H1 (cell line): Measurements from ENCODE around the gene PHF3. TPM values are rescaled to one million over a fixed set of nuclear protein-coding genes. Genes with fewer than 3 reads are reported as not detected.

Experiments used
- CTCF ChIA-PET: fragments of 300-600 bp; sonication (Branson Sonifier 250); formaldehyde crosslinking; loops from one replicate; lab custom pipeline; 2021; ENCODE audit not compliant: partially characterized antibody; lab: Charles Lee
- POLR2A ChIA-PET: fragments of 300-600 bp; sonication (Branson Sonifier 250); formaldehyde crosslinking; loops from one replicate; lab custom pipeline; 2021; ENCODE audit warnings: inconsistent platforms; ENCODE audit not compliant: partially characterized antibody; lab: Charles Lee
- DNase-seq, 2 experiments: peaks; one replicate each; pipeline versions ENCODE4 v3.0.0 to v3.0.0-alpha.2; 2010 to 2022; ENCODE audit warnings: low spot score in 2 of 2, low read depth in 1 of 2, mixed read lengths in 1 of 2
- FAIRE-seq: peaks from 2 replicates; lab custom pipeline; 2011; peaks lifted over from hg19 to GRCh38; lab: Jason Lieb, UNC
- H2AFZ ChIP-seq: 2 replicates; pipeline ENCODE4 v1.8.1; 2012; ENCODE audit warnings: low read length, inconsistent platforms
- H2AK5ac ChIP-seq: 2 replicates; pipeline ENCODE4 v1.6.1; 2013; ENCODE audit warnings: low read depth, low read length
- H2BK120ac ChIP-seq: replicated peaks from 2 replicates; pipeline ENCODE3; 2013; ENCODE audit warnings: low read depth, low read length, inconsistent platforms
- H2BK12ac ChIP-seq: 2 replicates; pipeline ENCODE4 v1.6.1; 2013; ENCODE audit warnings: low read depth, low read length
- H2BK15ac ChIP-seq: 2 replicates; pipeline ENCODE4 v1.6.1; 2013; ENCODE audit warnings: low read length
- H2BK20ac ChIP-seq: 2 replicates; pipeline ENCODE4 v1.6.1; 2013; ENCODE audit warnings: low read length
- H2BK5ac ChIP-seq: 2 replicates; pipeline ENCODE4 v1.6.1; 2013; ENCODE audit warnings: low read depth, low read length
- H3K14ac ChIP-seq: 2 replicates; pipeline ENCODE4 v1.6.1; 2013; ENCODE audit warnings: inconsistent platforms; ENCODE audit not compliant: insufficient read length
- H3K18ac ChIP-seq: 2 replicates; pipeline ENCODE4 v1.6.1; 2013; ENCODE audit warnings: low read length; ENCODE audit errors: extremely low read depth
- H3K23ac ChIP-seq: 2 replicates; pipeline ENCODE4 v1.6.1; 2013; ENCODE audit warnings: inconsistent platforms; ENCODE audit not compliant: insufficient read length
- H3K23me2 ChIP-seq: 2 replicates; pipeline ENCODE4 v1.6.1; 2013; ENCODE audit warnings: low read depth, low read length
- H3K27ac ChIP-seq: 2 replicates; pipeline ENCODE4 v1.6.1; 2011; ENCODE audit warnings: low read depth, low read length, inconsistent platforms
- H3K27me3 ChIP-seq, 4 experiments: replicated peaks in 1 of 4; 1 replicate in 1 of 4; 2 replicates in 3 of 4; pipeline versions ENCODE4 v1.6.1 to v1.8.1; 2011 to 2013; ENCODE audit warnings: low read length in 3 of 4, mild to moderate bottlenecking in 3 of 4, inconsistent platforms in 2 of 4, mixed read lengths in 2 of 4, moderate library complexity in 1 of 4; ENCODE audit not compliant: control insufficient read depth in 3 of 4, insufficient read depth in 3 of 4; ENCODE audit errors: extremely low read depth in 1 of 4
- H3K36me3 ChIP-seq, 4 experiments: 2 replicates each; pipeline versions ENCODE4 v1.6.1 to v1.8.1; 2011 to 2013; ENCODE audit warnings: mild to moderate bottlenecking in 4 of 4, low read length in 3 of 4, moderate library complexity in 2 of 4, control low read depth in 1 of 4, inconsistent platforms in 1 of 4; ENCODE audit not compliant: insufficient read depth in 4 of 4, control insufficient read depth in 2 of 4
- H3K4ac ChIP-seq: replicated peaks from 2 replicates; pipeline ENCODE3; 2013; ENCODE audit warnings: low read length, low read depth, mixed read lengths, inconsistent platforms; ENCODE audit not compliant: insufficient read length
- H3K4me1 ChIP-seq, 4 experiments: replicated peaks in 1 of 4; 1 replicate in 1 of 4; 2 replicates in 3 of 4; pipeline versions ENCODE4 v1.6.1 to v1.8.1; 2011 to 2013; ENCODE audit warnings: low read length in 3 of 4, inconsistent platforms in 2 of 4, mixed read lengths in 1 of 4; ENCODE audit not compliant: insufficient read depth in 4 of 4, control insufficient read depth in 3 of 4
- H3K4me2 ChIP-seq, 2 experiments: 2 replicates each; pipeline versions ENCODE4 v1.6.1 to v1.8.1; 2011 to 2013; ENCODE audit warnings: low read depth in 2 of 2, low read length in 2 of 2, control low read depth in 1 of 2, inconsistent platforms in 1 of 2, mild to moderate bottlenecking in 1 of 2; ENCODE audit not compliant: insufficient read depth in 1 of 2
- H3K4me3 ChIP-seq, 4 experiments: fragments of 200-600, 300-600 bp in 1 of 4; sonication (generic), shearing (Covaris generic), sonication (Bioruptor Twin) in 1 of 4; 2 replicates each; pipeline versions ENCODE4 v1.5.1 to v1.8.1; 2011 to 2016; ENCODE audit warnings: low read length in 4 of 4, low read depth in 3 of 4, control low read depth in 2 of 4, inconsistent platforms in 2 of 4, mild to moderate bottlenecking in 2 of 4, mixed read lengths in 1 of 4, moderate library complexity in 1 of 4; ENCODE audit not compliant: insufficient read depth in 2 of 4; ENCODE audit errors: extremely low read depth in 1 of 4
- H3K56ac ChIP-seq: replicated peaks from 2 replicates; pipeline ENCODE3; 2013; ENCODE audit warnings: low read depth, mild to moderate bottlenecking, mixed read lengths, low read length, inconsistent platforms; ENCODE audit not compliant: insufficient read length
- H3K79me1 ChIP-seq: 2 replicates; pipeline ENCODE4 v1.6.1; 2013; ENCODE audit warnings: low read depth, low read length, control low read depth
- H3K79me2 ChIP-seq, 2 experiments: 2 replicates each; pipeline versions ENCODE4 v1.6.1 to v1.8.1; 2012 to 2013; ENCODE audit warnings: low read length in 2 of 2, mild to moderate bottlenecking in 2 of 2, inconsistent platforms in 1 of 2; ENCODE audit not compliant: insufficient read depth in 2 of 2, control insufficient read depth in 1 of 2
- H3K9ac ChIP-seq, 4 experiments: replicated peaks in 1 of 4; 1 replicate in 1 of 4; 2 replicates in 3 of 4; pipeline versions ENCODE4 v1.6.1 to v1.8.1; 2011 to 2013; ENCODE audit warnings: low read depth in 3 of 4, low read length in 3 of 4, control low read depth in 2 of 4, mild to moderate bottlenecking in 2 of 4, moderate library complexity in 2 of 4, inconsistent platforms in 1 of 4; ENCODE audit errors: extremely low read depth in 1 of 4
- H3K9me3 ChIP-seq, 2 experiments: 2 replicates each; pipeline versions ENCODE4 v1.6.1 to v1.8.1; 2012 to 2013; ENCODE audit warnings: mild to moderate bottlenecking in 2 of 2, moderate library complexity in 2 of 2, control low read depth in 1 of 2, inconsistent platforms in 1 of 2, low read depth in 1 of 2, low read length in 1 of 2, mixed read lengths in 1 of 2; ENCODE audit not compliant: insufficient read depth in 2 of 2
- H4K20me1 ChIP-seq, 2 experiments: replicated peaks in 1 of 2; 2 replicates each; pipeline versions ENCODE3 to v1.8.1; 2011 to 2013; ENCODE audit warnings: inconsistent platforms in 2 of 2, low read length in 2 of 2, mild to moderate bottlenecking in 1 of 2; ENCODE audit not compliant: insufficient read depth in 2 of 2, control insufficient read depth in 1 of 2
- H4K5ac ChIP-seq: 2 replicates; pipeline ENCODE4 v1.6.1; 2013; ENCODE audit warnings: low read length, low read depth, mixed read lengths, inconsistent platforms; ENCODE audit not compliant: insufficient read length
- H4K8ac ChIP-seq: 2 replicates; pipeline ENCODE4 v1.8.0; 2013; ENCODE audit warnings: mild to moderate bottlenecking, moderate library complexity, low read length, inconsistent platforms; ENCODE audit not compliant: insufficient read depth; ENCODE audit errors: extremely low read depth
- H4K91ac ChIP-seq: replicated peaks from 2 replicates; pipeline ENCODE3; 2013; ENCODE audit warnings: low read length, mixed read lengths, inconsistent platforms; ENCODE audit not compliant: insufficient read length
- FOSL1 ChIP-seq: IDR thresholded peaks from 2 replicates; pipeline ENCODE4 v1.6.1; 2011; ENCODE audit warnings: mild to moderate bottlenecking, low read depth, low read length, moderate library complexity; ENCODE audit not compliant: insufficient read depth
- WGBS, 2 experiments: shearing (Covaris generic) in 1 of 2; methylation state at CpG; one replicate each; pipeline versions ENCODE4 v1.1.6 to v1.1.7; 2013 to 2015; ENCODE audit warnings: low lambda C conversion rate in 2 of 2, mixed read lengths in 2 of 2, inconsistent platforms in 1 of 2, low coverage in 1 of 2, missing lambda C conversion rate in 1 of 2; ENCODE audit not compliant: insufficient replicate concordance in 2 of 2, insufficient coverage in 1 of 2, insufficient read length in 1 of 2; ENCODE audit errors: extremely low coverage in 1 of 2, missing lambda C conversion rate in 1 of 2; 5-methylcytosine and 5-hydroxymethylcytosine counted together
- polyA plus RNA-seq, 7 experiments: library from polyadenylated mRNA; depleted of rRNA in 3 of 7; stranded (reverse) in 5 of 7; unstranded in 2 of 7; fragments of >200 nt in 5 of 7; fragments of 200-250 nt in 2 of 7; gene quantifications; 1 replicate in 5 of 7; 2 replicates in 1 of 7; 4 replicates in 1 of 7; pipeline versions ENCODE4 v1.2.1 to v1.2.3, GENCODE V29; 2011 to 2013; ENCODE audit warnings: missing spikeins in 2 of 7, mixed read lengths in 2 of 7
- total RNA-seq: library from RNA; stranded (reverse); fragmentation: NEBNext Ultra II Directional; extraction: Animal tissue kit (Norgen Biotek cat#: 25700); gene quantifications from 2 replicates; pipeline ENCODE4 v1.2.1, GENCODE V29; 2021

PHF3 gene
- total and polyA plus RNA-seq, 2 of the 8 experiments (the other 6 are each of a cell fraction or from before 2014, with no cell fraction given), result 10.1 to 69.3 TPM

DNA sequence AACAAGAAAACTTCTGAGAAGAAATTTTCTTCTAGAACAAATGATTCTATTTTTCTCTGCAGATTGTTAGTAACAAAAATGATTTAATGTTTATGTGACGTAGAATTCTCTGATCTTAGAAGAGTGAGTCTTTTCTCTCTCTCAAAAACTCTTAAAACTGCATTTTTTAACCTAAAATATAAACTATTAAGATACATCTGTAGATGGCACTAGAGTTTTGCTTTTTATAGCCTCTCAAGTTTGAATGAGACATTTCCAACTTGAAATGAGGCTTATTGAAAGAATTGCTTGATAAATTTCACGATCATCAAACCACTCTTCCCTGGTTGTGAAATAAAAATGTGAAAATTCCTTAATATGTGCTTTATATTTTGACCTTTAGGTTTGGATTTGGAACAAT is 53.8 kb downstream of the PHF3 start:
- POLR2A ChIA-PET, result interaction anchor here (1.4 to 1.8 kb wide), 2 partner anchors 53 to 116 kb away, joined by 5 read pairs; no protein-coding TSS in a partner anchor
- no peak for DNase-seq
- H3K4me3 ChIP-seq, result no peak overlapping the region
- H3K27me3 ChIP-seq, result no peaks in the 10 kb centered on the region
- H3K4me2 ChIP-seq, result no peak overlapping the region
- no peak for FAIRE-seq
- 95% methylated on average over 2 of the region's 2 CpGs; no CpG with 5 or more reads in 1 of the 2 experiments for WGBS, 2 experiments
- H3K56ac ChIP-seq, result no peak overlapping the region
- no peak overlapping the region for H2BK5ac ChIP-seq
- no peak overlapping the region for H4K91ac ChIP-seq
- peaks cover under 1 to 22% (median 12%) of the 10 kb centered on the region in 4 experiments; a peak in 7 of 8 replicates for H3K36me3 ChIP-seq
- no peak overlapping the region for H3K23ac ChIP-seq
- no peaks in the 10 kb centered on the region for H3K23me2 ChIP-seq
- no peak overlapping the region for H2BK15ac ChIP-seq
- no peak overlapping the region for H2AK5ac ChIP-seq
- no peak overlapping the region for H2BK12ac ChIP-seq
- peaks cover 0 to 28% of the 10 kb centered on the region in 2 experiments; a peak in 2 of 4 replicates for H3K79me2 ChIP-seq
- no peak overlapping the region for H3K9ac ChIP-seq
- H4K5ac ChIP-seq, result no peak overlapping the region
- H3K18ac ChIP-seq, result no peak overlapping the region
- no peak for TF ChIP-seq FOSL1
- H3K4me1 ChIP-seq, result no peaks in the 10 kb centered on the region
- H4K8ac ChIP-seq, result no peak overlapping the region
- no peaks in the 10 kb centered on the region for H3K79me1 ChIP-seq
- no peak overlapping the region for H2BK20ac ChIP-seq
- no peak overlapping the region for H2BK120ac ChIP-seq
- H4K20me1 ChIP-seq, result peaks cover 0 to 4% of the 10 kb centered on the region in 2 experiments
- no peak overlapping the region for H2AFZ ChIP-seq
- no peak overlapping the region for H3K14ac ChIP-seq
- CTCF ChIA-PET, result interaction anchor here (1.2 to 1.5 kb wide), 2 partner anchors 10 to 91 kb away, joined by 4 to 5 read pairs; no protein-coding TSS in a partner anchor
- peaks cover 2 to 4% of the 10 kb centered on the region in 2 experiments; a peak in 2 of 4 replicates for H3K9me3 ChIP-seq
- H3K27ac ChIP-seq, result no peak overlapping the region
- H3K4ac ChIP-seq, result no peak overlapping the region
